Activated naive CD4-positive, alpha-beta T cell (primary cell): ENCODE data around the gene CHCHD4.

Source experiments
- DNase-seq, 4 experiments: peaks; one replicate each; lab custom pipeline; 2025; lab: John Stamatoyannopoulos, UW

The CHCHD4 gene

DNA sequence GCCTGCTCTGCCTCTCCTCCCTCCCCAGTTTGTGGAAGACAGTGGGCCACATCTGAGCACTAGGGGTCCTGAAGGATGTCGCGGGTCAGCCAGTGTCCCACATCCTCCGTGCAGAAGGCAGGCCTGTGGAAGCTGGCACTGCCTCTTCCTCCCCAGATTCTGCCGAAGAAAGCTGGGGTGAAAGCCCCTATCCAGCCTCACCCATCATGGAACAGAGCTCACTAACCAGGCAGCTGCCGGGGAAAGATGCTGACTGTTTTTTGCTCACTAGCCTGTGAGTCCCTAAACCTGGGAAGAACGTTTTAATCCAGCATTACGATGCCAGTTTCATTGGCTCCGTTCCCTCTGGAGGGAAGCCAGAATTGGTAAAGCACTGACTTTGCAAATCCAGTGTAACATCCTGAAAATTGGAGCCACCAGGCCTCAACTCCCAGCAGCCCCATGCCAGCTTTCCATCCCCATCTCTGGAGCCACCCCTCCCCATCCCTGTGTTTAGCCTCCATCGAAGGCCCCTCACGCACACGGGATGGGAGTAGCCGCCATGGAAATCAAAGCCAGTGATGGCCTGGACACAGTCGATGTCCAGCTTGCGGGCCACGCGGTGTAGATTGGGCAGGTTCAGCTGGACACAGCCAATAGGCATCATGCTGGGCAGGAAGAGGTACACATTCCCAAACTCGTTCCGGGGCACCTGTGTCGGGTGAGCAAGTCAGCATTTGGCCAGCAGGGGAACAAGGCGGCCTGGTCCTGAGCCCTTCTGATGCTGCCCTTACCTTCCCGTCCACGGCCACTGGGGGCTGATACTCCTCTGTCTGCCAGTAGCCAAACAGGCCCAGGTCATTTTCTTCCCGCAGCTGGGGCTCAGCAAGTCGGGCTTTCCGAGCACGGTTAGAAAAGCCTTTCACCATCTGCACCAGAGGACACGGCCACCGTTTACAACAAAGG lies 23.6 kb upstream of the CHCHD4 start:
- DNase-seq: no peak

DNA sequence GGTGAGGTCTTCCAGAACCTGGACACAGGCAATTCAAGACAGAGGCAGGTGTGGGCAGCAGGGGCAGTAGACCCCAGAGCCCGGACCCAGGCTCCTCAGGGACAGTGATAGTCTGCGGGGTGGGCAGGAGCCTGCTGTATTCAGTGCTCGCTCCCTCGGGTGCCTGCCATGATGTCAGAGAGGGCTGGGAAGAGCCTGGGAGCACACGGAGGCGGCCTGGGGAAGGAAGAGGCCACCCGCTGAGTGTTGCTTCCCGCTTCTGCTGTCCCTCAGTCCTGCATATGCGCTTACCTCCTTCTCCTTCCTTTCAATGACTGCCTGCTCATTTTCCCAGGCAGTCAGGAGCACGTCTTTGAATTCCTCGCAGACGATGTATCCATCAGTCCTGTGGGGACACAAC lies 22.9 kb upstream of the CHCHD4 start:
- DNase-seq: no peak

DNA sequence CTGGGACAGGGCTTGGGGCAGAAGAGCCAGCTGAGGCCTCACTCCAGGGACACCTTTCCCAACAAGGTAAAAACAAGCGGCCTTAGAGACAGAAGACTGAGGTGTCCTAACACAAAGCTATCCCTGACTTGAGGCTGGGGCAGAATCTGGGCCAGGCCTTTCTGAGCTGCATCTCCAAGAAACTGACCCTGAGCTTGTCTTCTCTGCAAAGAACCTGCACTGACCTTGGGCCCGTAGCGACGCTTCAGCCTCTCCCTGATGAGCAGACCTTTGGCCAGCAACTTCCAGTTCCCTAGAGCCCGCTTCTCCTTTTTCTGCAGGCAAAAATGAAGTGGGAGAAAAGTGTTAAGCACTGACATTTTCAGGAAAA lies 22.4 kb upstream of the CHCHD4 start:
- DNase-seq: no peak

DNA sequence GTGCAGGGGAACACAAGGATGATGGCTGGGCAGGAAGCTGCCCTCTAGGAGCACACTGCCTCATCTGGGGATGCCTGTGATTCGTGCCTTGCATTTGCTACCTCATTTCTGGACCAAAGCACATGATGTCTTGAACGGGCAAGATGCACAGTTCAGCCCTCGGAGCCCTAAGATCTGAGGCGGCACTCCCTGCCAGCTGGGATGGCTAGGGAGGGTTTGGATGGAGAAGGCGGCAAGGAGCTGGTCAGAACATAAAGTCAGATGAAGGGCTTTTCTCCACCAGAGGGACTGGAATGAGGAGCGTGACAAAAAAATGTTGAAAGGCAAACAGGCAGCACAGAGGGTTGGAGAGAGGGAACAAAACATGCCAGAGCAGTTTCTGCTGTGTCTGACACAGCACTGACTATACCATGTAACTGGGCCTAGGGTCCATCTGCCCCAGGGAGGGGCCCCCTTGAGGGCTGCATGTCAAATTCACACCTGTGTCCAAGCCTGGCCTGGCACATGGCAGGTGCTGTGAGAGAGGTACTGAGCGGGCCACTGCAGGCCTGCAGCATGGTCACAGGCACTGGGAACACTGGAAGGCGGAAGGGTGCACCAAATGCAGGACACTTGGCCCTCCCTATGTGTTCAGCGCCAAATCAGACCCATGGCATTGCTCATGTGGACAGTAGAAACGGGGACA lies 21.9 kb upstream of the CHCHD4 start:
- DNase-seq: no peak

DNA sequence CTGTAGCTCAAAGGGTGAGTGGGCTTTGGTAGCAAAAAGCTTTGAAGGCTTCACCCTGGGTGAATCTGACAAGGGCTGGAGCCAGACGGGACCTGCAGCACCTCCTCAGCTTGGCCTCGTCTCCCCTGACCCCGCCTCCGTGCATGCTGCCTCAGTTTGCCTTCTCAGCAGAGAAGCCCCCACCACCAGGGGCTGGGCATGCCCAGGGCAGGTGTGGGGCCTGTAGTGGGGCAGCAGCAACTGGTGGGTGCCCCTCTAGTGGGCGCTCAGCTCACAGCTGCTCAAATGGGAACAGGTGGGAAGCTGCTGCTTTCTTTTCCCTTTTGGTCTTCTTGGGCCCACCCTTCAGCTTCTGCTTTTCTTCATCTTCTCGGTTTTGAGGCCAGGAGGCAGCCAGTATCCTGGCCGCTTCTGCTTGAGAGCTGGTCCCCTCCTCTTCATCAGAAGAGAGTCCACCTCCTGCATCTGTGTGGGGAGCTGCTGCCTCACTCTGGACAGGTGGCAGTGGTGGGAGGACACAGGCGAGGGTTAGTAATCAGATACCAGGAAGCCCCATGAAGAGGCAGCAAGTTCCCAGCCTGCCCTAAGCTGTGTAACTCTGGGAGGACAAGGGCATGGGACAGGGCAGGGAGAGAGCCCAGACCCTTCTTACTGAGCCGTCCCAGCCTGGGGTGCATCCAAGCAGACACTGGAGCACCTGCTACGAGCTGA lies 21.2 kb upstream of the CHCHD4 start:
- DNase-seq: no peak

DNA sequence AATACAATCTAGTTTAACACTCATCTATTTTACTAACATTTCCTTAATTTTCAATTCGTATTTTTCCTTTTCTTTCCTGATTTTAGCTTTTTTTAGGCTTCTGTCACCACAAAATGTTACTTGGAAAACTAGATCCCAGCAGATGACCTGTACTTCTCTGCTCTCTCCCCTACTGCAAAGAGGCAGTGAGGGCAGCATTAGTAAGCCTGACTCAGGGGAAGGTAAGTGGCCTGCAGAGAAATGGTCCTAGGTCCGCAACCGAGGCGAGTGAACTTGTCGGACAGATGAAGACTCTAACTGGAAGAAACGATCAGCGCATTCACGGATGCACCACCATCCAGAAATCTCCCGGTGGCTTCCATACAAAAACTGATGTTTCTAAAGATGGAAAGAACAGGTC lies 20.6 kb upstream of the CHCHD4 start:
- DNase-seq: no peak

DNA sequence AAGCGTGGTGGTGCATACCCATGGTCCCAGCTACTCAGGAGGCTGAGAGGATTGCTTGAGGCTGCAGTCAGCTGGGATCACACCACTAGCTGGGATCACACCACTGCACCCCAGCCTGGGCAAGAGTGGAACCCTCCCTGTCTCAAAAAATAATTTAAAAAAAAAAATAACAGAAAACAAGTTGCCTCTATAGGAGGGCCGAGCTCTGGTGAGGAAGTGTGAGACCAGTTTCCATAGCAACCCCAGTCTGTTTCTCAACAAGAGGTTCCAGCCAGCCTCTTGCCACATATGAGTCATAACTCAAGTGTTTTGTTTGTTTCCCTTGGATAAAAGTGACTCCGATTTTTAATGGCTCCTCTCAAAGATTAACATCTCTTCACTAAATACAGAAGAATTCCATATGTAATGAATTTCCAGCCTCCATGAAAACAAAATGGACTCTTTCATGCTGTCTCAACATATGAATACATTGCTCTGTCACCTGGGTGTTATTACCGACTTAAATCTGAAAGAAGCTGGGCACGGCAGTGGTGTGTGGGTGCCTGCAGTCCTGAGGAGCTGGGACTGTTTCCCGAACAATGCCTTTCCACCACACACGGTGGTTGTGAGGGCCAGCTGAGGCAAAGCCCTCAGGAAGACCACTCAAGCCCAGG lies 19.9 kb upstream of the CHCHD4 start:
- peak in 2 of 4 experiments; percentile 30 to 42 for DNase-seq

DNA sequence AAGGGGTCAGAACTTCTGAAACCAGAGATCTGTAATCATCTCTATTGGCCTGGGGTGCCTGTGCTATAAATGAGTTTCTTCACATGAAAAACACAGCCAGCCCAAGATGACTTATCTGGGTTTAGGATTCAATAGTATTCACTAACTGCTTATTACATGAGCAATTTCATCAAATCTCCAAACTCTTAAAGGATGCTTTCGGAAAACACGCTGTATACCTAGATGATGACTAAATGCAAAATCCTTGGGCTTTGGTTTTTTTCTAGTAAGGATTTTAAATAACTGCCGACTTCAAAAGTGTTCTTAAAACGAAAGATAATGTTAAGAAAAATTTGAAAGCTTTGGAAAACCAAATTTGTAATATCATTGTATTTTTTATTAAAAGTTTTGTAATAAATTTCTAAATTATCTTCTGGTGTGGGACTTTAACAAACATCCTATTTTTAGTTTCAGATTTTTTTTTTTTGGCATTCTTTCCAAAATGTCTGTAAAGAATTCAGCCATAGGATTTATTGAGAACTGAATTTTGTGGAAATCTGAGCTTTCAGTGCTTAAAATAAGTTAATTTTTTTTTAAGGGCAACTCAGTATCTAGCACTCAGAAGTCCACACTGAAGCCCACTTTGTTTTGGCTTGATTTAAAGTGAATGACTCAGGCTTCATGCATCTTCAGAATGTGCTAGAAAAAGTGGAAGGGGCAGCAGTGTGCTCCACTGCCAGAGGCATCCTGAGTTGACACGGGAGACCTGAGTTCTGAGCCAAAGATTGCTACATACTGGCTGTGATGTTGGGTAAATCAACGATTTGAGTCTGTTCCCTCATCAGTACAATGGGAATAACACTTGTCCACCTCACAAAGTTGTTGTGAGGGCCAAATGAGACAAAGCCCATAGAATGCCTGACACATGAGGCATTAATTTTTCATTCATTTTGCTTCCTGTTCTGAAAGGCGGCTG lies 18.9 kb upstream of the CHCHD4 start:
- no peak for DNase-seq

DNA sequence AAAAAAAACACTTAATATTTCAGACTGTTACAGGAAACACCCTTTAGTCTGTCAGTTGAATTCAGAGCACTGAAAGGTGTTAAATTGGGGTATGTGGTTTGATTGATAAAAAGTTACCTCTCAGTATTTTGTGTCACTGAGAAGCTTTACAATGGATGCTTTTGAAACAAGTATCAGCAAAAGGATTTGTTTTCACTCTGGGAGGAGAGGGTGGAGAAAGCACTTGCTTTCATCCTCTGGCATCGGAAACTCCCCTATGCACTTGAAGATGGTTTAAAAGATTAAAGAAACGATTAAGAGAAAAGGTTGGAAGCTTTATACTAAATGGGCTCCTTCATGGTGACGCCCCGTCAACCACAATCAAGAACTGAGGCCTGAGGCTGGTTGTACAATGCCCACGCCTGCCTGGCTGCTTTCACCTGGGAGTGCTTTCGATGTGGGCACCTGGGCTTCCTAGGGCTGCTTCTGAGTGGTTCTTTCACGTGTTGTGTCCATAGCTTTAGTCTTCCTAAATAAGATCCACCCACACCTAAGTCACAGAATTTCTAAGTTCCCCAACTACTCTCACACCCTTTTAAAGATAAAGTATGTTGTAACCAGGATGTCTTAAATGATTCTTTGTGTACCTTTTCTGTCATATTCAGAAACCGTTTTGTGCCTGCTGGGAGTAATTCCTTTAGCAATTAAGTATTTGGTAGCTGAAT lies 18.0 kb upstream of the CHCHD4 start:
- DNase-seq: peak in 1 of 4 experiments; percentile 22

DNA sequence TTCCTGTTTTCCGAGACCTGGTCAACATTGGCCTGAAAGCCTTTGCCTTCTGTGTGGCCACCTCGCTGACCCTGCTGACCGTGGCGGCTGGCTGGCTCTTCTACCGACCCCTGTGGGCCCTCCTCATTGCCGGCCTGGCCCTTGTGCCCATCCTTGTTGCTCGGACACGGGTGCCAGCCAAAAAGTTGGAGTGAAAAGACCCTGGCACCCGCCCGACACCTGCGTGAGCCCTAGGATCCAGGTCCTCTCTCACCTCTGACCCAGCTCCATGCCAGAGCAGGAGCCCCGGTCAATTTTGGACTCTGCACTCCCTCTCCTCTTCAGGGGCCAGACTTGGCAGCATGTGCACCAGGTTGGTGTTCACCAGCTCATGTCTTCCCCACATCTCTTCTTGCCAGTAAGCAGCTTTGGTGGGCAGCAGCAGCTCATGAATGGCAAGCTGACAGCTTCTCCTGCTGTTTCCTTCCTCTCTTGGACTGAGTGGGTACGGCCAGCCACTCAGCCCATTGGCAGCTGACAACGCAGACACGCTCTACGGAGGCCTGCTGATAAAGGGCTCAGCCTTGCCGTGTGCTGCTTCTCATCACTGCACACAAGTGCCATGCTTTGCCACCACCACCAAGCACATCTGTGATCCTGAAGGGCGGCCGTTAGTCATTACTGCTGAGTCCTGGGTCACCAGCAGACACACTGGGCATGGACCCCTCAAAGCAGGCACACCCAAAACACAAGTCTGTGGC lies 17.1 kb upstream of the CHCHD4 start:
- DNase-seq: no peak

DNA sequence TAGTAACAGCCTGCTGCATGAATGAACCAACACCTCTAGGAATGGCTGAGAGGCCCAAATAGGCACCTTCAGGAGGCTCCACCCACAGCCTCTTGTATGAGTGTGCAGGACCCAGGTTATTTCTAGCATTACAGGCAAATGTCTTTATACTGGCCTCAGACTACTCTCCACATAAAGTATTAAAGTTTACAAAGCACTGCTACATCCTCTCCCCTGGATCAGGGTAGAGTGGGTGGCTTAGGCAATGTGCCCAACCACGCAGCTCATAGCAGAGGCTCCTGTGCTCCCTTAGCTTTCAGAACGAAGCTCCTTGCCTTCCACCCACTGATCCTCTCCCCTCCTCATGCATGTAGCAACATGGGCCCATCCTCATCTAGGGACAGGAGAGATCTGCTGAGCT lies 16.5 kb upstream of the CHCHD4 start:
- DNase-seq: no peak

DNA sequence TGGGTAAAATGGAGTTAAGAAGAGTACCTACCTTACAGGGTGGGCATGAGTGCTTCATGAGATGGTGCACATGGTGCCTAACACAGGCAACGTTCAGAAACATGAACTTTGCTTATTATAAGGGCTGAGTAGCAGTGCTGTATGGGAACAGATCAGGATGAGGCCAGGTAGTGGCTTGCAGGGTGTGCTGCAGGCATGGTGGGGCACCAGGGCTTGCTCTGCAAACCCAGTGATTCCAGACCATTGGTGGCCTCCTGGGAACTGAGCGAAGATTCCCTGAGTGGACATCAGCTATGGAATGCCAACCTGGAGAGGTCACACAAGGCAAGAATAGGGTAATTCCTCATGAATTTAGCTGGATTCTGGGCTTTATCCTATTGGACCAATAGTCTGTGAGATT lies 16.0 kb upstream of the CHCHD4 start:
- DNase-seq: no peak

DNA sequence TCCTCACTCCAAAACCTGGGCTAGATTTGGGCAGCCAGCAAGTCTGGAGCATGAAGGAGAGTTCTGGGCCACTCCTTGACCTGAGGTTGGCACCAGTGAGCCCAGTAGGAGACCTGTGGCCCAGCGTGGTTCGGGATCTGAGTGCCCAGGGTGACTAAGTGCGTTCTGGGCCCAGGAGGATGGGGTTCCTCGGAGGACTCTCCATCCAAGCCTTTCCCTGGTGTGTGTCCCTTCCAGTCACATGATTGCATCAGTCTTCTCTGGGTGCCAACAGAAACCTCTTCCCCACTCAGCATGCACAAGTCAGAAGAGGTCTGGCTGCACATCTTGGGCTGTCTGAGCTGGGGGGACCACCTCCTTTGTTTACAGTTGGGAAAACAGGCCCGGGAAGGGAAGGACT lies 15.1 kb upstream of the CHCHD4 start:
- no peak for DNase-seq

DNA sequence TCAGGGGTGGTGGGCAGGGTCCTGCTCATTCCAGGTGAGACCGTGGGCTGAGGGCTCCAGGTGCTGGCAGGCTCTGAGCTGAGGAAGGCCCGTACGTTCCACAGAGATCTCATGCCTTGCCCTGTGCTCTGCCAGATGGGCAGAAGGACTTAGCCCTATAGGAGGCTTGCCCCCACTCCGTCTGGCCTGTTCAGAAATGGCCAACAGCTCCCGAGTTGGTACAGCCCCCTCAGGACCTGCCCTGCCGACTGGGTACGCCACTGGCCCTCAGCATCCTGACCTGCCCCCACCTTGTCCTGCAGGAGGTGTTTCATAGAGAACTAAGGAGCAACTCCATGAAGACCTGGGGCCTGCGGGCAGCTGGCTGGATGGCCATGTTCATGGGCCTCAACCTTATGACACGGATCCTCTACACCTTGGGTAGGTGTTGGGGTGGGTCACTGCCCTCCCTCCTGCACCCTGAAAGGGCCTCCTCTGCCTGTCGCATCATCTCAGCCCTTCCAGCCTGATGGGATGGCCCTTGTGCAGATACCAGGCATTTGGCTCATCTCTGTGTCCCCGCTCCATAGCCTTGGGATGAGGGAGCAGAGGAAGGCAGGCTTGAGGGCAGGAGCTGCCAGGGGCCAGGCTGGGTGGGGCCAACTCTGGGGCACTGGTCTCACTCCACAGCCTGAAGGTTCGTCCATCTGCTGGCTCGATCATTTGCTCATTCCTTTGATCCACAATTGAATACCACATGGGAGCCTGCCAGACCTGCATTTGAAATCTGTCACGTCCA lies 14.4 kb upstream of the CHCHD4 start:
- no peak for DNase-seq

DNA sequence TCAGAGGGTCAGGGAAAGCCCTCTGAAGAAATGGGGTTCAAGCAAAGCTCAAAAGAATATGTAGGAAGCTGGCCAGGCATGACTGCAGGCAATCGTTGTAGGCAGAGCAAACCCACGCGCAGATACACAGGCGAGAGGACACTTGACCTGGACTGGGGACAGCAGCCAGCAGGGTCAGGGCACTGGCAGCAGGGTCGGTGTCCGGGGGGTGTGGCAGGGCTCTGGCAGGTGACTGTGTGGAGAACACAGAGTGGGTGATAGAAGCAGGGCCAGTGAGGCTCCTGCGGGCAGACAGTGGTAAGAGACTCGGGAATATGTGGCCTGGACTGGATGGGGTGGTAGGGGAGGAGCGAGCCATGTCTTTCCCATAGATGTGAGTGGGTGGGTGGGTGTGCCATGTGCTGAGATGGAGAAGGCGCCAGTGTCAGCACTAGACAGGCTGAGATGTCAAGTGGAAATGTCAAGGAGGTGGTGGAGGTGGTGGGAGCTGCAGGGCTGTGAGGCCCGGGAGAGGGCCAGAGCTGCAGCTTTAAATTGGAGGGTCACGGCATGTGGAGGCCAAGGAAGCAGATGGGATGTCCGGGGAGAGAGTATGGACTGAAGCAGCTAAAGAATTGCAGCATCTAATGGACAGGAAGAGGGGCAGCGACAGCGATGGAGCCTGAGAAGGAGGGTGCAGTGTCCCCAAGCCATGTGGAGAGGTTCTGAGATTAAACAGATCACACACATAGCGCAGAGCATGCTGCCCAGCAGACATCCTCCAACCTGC lies 13.6 kb upstream of the CHCHD4 start:
- DNase-seq: no peak

DNA sequence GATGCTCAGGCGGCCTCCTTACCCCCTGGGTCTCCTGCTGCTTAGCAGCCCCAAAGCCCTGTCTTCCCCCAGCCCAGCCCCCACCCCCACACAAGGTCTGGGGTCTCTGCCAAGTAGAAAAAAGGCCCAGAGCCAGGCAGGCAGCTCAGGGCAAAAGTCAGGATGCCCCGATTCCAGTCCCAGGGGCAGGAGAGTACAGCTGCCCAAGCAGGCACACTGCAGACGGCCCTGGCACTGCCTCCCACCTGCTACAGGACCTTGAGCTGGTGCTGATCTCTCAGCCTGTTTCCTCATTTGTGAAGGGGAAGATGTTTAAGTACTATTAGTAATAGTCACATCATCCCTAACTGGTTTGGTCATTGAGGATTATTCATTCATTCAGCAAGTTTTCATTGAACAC lies 12.8 kb upstream of the CHCHD4 start:
- no peak for DNase-seq

DNA sequence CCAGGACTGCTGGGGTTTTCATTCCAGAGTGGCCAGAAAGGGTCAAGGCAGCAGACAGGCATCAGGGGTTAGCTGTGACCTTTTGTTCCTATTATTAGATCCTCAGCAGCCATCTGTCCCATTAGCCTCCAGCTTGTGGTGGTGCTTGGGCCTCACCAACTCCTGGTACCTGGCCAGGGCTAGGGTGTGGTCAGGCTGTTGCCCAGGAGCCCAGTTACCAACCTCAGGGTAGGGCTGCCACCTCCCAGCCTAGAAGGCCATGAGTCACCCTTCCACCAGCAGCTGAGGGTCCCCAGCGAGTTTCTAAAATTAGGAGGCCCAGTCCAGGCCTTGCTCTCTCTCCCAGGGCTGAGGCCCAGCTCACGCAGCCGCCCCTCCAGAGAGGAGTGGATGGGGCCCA lies 12.3 kb upstream of the CHCHD4 start:
- no peak for DNase-seq

DNA sequence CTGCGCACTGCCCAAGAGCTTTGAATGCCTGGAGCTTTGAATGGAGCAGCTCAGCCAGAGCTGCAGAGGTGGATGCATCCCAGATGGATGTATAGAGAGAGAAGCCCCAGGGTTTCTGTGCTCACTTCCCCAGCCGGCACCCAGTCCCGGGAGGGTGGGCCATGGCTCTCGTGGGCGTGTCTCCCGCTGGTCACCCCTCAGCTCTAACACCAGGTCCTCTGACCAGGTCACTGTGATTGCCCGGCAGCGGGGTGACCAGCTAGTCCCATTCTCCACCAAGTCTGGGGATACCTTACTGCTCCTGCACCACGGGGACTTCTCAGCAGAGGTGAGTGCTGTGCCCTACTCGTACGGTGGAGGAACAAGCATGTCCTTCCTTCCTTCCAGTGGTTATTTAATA lies 10.9 kb upstream of the CHCHD4 start:
- DNase-seq: no peak
